GM18858 (cell line): ENCODE measurements around the gene LRP3.
"Not testable (repeated sequence)": the region's sequence is repeated elsewhere in the genome, so short reads cannot be mapped to it uniquely, and the experiment has no call there.

Experiments used
- ATAC-seq: cut with Tn5 transposase; IDR thresholded peaks from one replicate; pipeline ENCODE4 v1.9.1; 2021; ENCODE audit not compliant: unreplicated experiment

The LRP3 gene

GRCh38 chr19:33215438-33216197 is 21.5 kb downstream of the LRP3 start:
- ATAC-seq: no peak

GRCh38 chr19:33216198-33216830 is 22.2 kb downstream of the LRP3 start:
- no peak for ATAC-seq

GRCh38 chr19:33217881-33218280 is 23.8 kb downstream of the LRP3 start:
- ATAC-seq: no peak

- no peak for ATAC-seq
Measured at GRCh38 chr19:33219261-33219815, 25.2 kb downstream of the LRP3 start.

- ATAC-seq: no peak
Measured at GRCh38 chr19:33220115-33220514, 26.0 kb downstream of the LRP3 start.

GRCh38 chr19:33220735-33221134 is 26.6 kb downstream of the LRP3 start:
- no peak for ATAC-seq

GRCh38 chr19:33221638-33222037 is 27.5 kb downstream of the LRP3 start:
- ATAC-seq: no peak

- not testable (repeated sequence) for ATAC-seq
Measured at GRCh38 chr19:33222255-33222654, 28.1 kb downstream of the LRP3 start.

GRCh38 chr19:33224694-33225457 is 30.7 kb downstream of the LRP3 start:
- ATAC-seq: no peak

- no peak for ATAC-seq
Measured at GRCh38 chr19:33225458-33225926, 31.4 kb downstream of the LRP3 start, which contains the start of gene SLC7A10. Gene SLC7A10, minus strand, starts transcription at chr19:33225850. Its CDS starts 147 bp downstream, at chr19:33225703.

- no peak for ATAC-seq
Measured at GRCh38 chr19:33226550-33227241, 32.6 kb downstream of the LRP3 start.

- ATAC-seq: no peak
Measured at GRCh38 chr19:33227242-33227650, 33.1 kb downstream of the LRP3 start.

GRCh38 chr19:33227870-33228599 is 33.9 kb downstream of the LRP3 start:
- no peak for ATAC-seq

GRCh38 chr19:33229962-33230361 is 35.8 kb downstream of the LRP3 start:
- ATAC-seq: no peak

GRCh38 chr19:33231511-33231910 is 37.4 kb downstream of the LRP3 start:
- ATAC-seq: no peak

- ATAC-seq: no peak
Measured at GRCh38 chr19:33232656-33233055, 38.5 kb downstream of the LRP3 start.

GRCh38 chr19:33233056-33233873 is 39.1 kb downstream of the LRP3 start:
- no peak for ATAC-seq

- ATAC-seq: no peak
Measured at GRCh38 chr19:33234092-33234491, 40.0 kb downstream of the LRP3 start.

GRCh38 chr19:33234736-33235135 is 40.6 kb downstream of the LRP3 start:
- ATAC-seq: no peak
